ENCODE results near the gene PLA2G15.

Gene PLA2G15, protein sequence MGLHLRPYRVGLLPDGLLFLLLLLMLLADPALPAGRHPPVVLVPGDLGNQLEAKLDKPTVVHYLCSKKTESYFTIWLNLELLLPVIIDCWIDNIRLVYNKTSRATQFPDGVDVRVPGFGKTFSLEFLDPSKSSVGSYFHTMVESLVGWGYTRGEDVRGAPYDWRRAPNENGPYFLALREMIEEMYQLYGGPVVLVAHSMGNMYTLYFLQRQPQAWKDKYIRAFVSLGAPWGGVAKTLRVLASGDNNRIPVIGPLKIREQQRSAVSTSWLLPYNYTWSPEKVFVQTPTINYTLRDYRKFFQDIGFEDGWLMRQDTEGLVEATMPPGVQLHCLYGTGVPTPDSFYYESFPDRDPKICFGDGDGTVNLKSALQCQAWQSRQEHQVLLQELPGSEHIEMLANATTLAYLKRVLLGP

GRCh38 chr16:68244903-68245853, at the start of gene PLA2G15:
Gene PLA2G15, plus strand, starts transcription at chr16:68245373. Its CDS starts 54 bp downstream, at chr16:68245427.
- DNase-seq: peak; percentile 98 to 99

- no peak for DNase-seq
Measured at GRCh38 chr16:68197250-68197649, 47.9 kb upstream of the PLA2G15 start.

DNA sequence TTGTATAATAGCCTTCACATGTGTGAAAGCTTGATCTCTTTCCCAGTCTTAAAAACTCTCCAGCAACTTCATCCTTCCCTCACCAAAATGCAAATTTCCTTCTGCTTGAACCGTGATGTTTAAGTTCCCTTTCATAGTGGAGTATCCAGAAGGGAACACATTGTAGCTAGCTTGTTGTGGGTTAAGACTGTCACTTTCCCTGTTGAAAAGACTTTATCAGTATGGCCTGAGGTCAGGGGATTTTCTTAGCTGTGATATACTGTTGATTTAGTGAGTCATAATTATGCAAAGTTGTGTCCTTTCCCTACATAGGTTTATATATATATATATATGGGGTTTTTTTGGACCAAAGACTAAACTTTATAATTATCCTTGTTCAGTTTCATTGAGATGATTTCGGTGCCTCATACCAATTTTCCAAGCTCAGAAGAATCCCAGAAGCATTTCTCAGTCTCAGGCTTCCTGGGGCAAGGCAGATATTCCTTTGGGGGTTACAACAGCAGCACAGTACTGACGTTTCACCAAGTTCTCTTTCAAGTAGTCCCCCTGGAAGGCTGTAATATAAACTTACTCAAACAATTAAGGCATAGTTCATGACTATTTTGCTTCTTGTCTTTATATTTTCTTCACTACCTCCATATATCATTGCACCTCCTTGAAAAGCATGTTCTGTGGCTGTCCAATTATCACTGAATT, 44.9 kb upstream of the PLA2G15 start:
- no peak for DNase-seq

DNA sequence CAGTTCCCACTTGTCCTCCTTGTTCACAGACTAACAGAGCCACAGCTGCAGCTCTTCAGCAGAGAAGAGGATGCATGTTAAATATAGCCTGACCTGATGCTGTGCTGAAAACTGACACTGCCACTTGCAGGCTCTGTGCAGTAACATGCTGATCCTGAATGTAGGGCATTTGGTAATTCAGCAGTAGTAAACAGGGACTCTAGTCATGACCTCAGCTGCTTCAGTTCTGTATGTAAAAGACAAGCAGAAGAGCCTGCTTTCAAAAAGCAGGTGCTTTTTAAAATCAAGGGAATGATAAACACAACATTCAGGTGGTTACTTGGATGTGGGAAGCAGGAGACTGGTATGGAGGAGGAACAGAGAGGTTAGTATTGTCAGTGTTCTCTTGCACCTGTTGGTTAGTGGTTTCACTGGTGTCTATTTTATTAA, 43.1 kb upstream of the PLA2G15 start:
- DNase-seq: no peak

GRCh38 chr16:68206245-68206644, 38.9 kb upstream of the PLA2G15 start:
- no peak for DNase-seq

- no peak for DNase-seq
Measured at GRCh38 chr16:68214726-68215125, 30.4 kb upstream of the PLA2G15 start.

DNA sequence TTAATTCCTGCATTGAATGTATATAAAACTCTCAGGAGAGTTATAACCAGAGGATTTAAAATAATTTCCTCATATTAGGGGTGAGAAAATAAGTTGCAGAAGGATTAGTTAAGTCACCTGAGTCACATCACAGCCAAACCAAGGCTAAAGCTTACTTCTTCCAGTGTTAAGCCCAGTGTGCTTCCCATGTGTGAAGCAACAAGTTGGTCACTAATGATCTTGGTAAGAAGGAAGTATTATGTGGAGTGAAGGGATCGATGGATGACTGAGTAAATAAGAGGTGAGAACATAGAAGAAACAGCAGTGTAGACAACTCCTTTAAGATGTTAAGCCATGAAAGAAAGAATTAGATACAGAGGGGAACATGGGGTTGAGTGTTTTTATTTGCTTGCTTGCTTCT, 29.9 kb upstream of the PLA2G15 start:
- DNase-seq: no peak

DNA sequence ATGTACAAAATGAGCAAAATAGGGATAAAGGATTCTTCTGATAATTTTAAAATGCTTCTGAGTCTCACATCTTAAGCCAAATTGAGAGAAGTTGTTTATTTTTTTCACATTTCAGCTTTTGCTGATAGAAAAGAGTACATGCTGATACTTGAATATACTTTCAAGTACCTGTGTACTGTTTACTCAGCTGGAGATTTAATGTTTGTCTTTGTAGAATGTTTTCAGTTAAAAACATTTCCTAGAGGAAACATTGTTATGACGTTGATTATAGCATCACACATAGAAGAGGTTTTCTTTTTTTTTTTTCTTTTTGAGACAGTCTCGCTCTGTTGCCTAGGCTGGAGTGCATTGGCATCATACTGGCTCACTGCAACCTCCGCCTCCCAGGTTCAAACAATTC, 28.9 kb upstream of the PLA2G15 start:
- no peak for DNase-seq

DNA sequence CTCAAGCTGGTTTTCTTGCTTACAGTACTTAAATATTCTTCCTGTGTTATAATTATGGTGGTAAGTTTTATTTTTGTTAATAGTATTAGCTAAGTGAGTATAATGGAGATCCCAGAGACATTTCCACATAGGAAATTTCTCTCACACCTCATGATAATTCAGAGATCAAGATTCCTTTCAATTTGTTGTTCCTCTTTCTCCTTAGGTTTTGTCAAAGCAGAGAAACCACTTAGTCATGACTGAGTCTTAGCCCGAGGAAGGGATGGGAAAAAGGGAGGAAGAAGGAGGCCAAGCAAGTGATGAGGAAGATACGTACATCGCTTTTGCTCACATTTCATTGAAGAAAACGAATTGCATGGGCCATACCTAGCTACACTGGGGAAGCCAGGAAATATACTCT, 27.7 kb upstream of the PLA2G15 start:
- no peak for DNase-seq

DNA sequence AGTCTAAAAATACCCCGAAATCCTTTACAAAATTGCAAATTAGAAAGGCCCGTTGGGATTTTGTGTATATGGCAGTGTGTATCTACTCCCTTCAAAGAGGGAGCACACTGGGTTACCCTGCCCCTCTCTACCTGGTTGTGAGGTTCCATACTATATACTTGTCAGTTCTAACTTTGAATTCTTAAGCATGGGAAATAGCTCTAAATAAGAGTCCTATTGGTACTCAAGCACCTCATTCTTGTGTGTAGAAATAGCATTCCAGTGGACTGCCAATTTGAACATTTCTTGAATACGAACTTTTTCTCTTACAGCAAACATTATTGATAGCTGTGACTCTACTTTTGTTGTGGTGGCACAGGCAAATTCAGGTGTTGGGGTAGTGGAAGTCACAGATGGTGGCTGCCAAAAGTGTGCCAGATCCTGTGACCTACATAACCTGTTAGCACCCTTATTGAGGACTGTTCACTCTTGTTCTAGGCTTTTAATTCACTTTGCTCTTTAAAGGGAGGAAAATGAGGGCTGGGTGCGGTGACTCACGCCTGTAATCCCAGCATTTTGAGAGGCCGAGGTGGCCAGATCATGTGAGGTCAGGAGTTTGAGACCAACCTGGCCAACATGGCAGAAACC, 25.3 kb upstream of the PLA2G15 start:
- DNase-seq: no peak

GRCh38 chr16:68223072-68223471, 22.1 kb upstream of the PLA2G15 start:
- no peak for DNase-seq

DNA sequence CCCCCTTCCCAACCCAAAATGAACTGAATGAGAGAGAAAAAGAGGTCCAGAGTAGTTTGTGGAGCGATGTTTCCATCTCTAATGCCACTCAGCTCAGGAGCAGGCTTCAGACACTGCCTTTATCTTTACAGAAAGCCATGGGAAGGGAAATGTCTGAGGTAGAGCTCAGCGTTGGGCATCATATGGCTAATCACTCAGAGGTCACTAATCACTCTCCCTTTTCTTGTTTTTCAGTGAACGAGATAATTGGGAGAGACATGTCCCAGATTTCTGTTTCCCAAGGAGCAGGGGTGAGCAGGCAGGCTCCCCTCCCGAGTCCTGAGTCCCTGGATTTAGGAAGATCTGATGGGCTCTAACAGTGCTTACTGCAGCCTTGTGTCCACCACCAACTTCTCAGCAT, 19.1 kb upstream of the PLA2G15 start:
- DNase-seq: no peak

DNA sequence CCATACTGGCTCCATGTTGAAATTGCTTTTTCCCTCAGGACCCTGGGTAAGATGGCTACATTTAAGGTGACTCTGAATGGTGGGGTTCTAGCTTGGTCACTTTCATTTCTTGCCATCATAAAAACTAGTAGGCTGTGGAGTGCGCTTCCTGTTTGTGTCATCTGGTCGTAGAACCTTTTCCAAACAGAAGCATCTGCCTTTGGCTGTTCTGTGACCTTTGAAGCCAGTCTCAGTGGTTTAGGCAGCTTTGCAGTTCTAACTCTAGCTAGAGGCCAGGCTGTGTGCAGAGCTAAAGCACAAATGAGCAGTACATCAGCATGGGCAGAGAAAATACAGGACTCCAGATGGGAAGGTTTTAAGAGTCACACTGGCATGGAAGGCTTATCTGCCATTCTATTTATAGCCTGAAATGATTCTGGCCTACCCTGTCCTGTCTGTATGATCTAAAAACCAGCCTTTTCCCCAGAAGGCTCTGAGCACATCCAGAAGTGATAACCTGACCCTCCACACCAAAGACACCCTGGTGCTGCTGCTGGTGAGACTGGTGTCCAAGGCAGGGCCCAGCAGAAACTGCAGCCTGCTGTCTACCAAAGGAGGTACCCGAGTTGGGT, 17.9 kb upstream of the PLA2G15 start:
- peak in 1 of 2 experiments; percentile 37 for DNase-seq

DNA sequence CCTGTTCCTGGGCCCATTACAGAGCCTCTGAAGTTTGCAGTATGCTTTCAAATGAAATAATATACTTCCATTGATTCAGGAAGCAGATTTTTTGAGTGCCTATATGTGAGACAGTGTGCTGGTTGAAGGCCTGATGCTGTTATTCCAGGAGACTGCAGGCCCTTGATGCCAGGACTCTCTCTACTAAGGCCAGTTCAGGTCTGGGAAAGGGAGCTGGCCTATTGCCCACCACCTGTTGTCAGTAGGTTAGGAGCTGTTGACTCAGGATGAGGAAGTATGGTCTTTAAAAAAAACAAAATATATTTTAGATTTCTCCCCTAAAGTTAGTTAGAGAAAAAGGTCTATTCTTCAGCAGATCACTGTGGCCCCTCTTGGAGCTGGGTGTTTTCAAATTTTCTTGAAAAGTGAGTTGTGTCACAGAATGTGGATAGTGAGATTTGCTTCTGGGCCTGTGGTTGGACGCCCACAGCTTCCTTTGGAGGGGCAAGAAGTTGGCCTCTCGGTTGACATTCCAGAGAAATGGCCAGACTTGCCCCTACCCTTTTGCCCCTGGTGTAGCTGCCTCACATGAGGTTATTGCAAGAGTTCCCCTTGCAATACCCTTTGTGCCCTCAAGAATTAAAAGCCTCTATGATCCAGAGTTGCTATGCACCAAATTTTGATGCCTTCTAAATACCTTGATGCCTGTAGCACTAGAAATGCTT, 17.2 kb upstream of the PLA2G15 start:
- DNase-seq: peak in 1 of 2 experiments; percentile 23

GRCh38 chr16:68228652-68229051, 16.5 kb upstream of the PLA2G15 start:
- DNase-seq: peak in 1 of 2 experiments; percentile 14

DNA sequence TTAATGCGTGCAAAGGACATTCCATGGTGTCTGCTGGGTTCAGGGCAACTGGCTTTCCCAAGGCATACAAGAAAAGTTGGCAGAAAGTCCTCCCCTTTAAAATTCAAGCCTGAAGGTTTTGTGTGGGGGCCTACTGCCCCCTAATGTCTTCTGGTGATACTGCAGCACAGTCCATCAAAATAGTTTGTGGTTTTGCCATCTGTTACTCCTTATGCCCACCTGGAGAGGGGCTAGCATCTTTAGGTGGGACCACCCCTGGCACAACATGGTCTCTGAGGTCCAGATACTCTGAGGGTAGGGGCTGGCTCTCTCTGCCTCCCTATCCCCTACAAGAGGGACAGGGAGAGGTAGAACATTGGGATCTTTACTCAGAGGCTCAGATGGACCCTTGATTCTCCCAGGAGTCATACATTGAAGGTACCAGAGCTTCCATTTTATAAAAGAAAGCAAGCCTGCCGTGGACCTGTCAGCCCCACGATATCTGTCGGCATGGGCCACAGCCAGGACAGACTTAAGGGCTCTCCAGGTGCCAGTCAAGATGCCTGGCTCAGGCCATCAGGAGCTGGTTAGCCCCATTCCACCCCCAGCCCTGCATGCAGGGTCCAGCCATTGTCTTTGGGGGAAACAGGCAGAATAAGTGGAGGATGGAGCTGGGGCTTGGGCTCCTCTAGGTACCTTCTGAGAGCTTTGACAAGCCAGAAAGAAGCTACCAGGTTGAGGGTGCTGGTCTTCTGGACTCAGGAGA, 15.6 kb upstream of the PLA2G15 start:
- DNase-seq: peak; percentile 71 to 74

GRCh38 chr16:68230176-68230571, 15.0 kb upstream of the PLA2G15 start:
- no peak for DNase-seq

GRCh38 chr16:68230956-68231355, 14.2 kb upstream of the PLA2G15 start:
- no peak for DNase-seq

- DNase-seq: no peak
Measured at GRCh38 chr16:68231384-68232136, 13.6 kb upstream of the PLA2G15 start.

DNA sequence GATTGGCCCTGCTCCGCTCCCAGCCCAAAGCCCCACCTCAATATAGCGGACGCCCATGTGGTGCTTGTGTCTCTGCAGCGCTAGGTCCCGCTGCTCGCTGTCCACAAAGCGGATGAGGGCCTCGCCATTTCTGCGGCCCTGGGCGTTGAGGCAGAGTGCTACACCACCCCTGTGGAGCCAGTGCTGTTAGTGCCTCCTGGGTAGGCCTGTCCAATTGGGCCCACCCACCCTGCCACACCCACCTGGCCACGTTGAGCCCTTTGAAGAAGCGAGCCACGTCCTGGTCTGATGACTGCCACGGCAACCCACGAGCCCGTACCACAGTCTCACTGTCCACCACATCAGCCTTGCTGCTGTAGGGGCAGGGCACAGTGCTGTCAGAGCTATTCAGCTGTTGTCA, 12.8 kb upstream of the PLA2G15 start:
- no peak for DNase-seq
